Measurements from ENCODE around the gene RNF44.

DNA sequence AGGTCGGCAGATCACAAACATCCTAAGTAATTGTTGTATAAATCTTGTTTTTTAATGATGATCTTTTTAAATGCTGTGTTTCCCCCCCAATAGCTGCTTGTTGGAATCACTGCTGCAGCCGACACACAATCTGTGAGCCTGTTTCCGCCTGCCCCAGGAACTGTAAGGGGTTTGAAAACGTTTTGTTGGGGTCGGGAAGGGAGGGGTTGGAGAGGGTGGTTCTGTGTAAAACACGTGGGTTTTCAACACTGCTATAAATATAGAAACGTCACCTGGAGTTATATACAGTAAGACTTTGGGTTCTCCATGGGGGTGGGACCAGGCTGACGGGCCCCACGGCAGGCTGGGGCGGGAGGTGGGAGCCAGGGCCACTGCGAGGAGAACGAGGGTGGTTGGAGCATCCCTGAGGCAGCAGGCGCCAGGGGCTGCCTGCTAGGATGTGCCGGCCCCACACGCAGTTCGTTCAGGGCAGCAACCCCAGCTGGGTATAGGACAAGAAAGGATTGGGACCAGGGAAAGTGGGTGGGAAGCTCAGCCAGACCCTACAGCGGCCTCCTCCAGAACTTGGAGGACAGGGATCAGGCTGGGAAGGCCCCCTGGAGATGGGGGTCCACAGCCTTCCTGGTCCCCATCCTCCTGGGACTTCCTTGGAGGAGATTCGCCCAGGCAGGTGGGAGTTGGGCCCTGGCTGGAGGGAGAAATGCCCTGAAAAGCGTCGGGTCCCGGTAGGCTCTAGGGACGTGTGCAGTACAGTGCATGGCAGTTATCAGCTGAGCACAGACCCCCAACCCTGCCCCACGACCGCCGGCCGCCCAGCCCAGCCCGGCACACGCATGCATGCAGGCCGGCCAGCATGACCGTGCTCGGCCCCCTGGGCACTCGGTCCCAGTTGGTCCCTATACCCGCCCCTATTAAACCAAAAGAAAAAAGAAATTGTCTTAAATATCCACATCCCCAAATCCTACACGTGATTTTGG is 9.7 kb downstream of the RNF44 start:
- TF ChIP-seq, protein P1, sequence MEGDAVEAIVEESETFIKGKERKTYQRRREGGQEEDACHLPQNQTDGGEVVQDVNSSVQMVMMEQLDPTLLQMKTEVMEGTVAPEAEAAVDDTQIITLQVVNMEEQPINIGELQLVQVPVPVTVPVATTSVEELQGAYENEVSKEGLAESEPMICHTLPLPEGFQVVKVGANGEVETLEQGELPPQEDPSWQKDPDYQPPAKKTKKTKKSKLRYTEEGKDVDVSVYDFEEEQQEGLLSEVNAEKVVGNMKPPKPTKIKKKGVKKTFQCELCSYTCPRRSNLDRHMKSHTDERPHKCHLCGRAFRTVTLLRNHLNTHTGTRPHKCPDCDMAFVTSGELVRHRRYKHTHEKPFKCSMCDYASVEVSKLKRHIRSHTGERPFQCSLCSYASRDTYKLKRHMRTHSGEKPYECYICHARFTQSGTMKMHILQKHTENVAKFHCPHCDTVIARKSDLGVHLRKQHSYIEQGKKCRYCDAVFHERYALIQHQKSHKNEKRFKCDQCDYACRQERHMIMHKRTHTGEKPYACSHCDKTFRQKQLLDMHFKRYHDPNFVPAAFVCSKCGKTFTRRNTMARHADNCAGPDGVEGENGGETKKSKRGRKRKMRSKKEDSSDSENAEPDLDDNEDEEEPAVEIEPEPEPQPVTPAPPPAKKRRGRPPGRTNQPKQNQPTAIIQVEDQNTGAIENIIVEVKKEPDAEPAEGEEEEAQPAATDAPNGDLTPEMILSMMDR (conservative IDR thresholded peaks at IDR 0.05 in 1 of 2, IDR thresholded peaks at IDR 0.05 in 1 of 2; ENCODE audit: extremely low read depth in 1 of 2, insufficient read depth in 1 of 2, low read depth in 1 of 2, low read length in 2 of 2): no peak
- no peak for TF ChIP-seq EZH2 (IDR thresholded peaks at IDR 0.05; ENCODE audit: borderline replicate concordance, low read length)
